Astrocyte of the hippocampus (primary cell): ENCODE data around the gene TNP1.
A peak's percentile ranks its signal among the peaks of the same experiment; 100 is the strongest.

ENCODE experiments used
- DNase-seq: peaks from one replicate; pipeline ENCODE4 v3.0.0; 2011; ENCODE audit warnings: low read depth, low spot score

TNP1 gene

GRCh38 chr2:216839688-216840087 lies 20.2 kb downstream of the TNP1 start:
- DNase-seq: no peak

GRCh38 chr2:216838151-216838550 lies 21.7 kb downstream of the TNP1 start:
- DNase-seq: peak; percentile 28

GRCh38 chr2:216837740-216838139 lies 22.1 kb downstream of the TNP1 start:
- DNase-seq: no peak

- DNase-seq: no peak
Measured at GRCh38 chr2:216833061-216833460, 26.8 kb downstream of the TNP1 start.

- peak; percentile 7 for DNase-seq
Measured at GRCh38 chr2:216830346-216830745, 29.5 kb downstream of the TNP1 start.

GRCh38 chr2:216829533-216829932 lies 30.3 kb downstream of the TNP1 start:
- peak; percentile 84 for DNase-seq

- peak; percentile 16 for DNase-seq
Measured at GRCh38 chr2:216827073-216827720, 32.7 kb downstream of the TNP1 start.

GRCh38 chr2:216822470-216822869 lies 37.4 kb downstream of the TNP1 start:
- no peak for DNase-seq

- DNase-seq: no peak
Measured at GRCh38 chr2:216820709-216821108, 39.2 kb downstream of the TNP1 start.

- DNase-seq: no peak
Measured at GRCh38 chr2:216819766-216820165, 40.1 kb downstream of the TNP1 start.

- DNase-seq: no peak
Measured at GRCh38 chr2:216819055-216819454, 40.8 kb downstream of the TNP1 start.

- no peak for DNase-seq
Measured at GRCh38 chr2:216810399-216811160, 49.3 kb downstream of the TNP1 start.
